Hematopoietic multipotent progenitor cell treated with erythropoietin and hydrocortisone succinate and interleukin-3 and kit ligand, for 4 days (in vitro differentiated cells): ENCODE results near the gene ARHGAP27.

Experiments
- DNase-seq: peaks from one replicate; pipeline ENCODE4 v3.0.0-alpha.2; 2015

ARHGAP27 gene

GRCh38 chr17:45404870-45405249, 27.8 kb downstream of the ARHGAP27 start:
- DNase-seq: no peak

- DNase-seq: no peak
Observed at GRCh38 chr17:45403906-45404490, 28.7 kb downstream of the ARHGAP27 start.

GRCh38 chr17:45402916-45403315, 29.8 kb downstream of the ARHGAP27 start:
- no peak for DNase-seq

- no peak for DNase-seq
Observed at GRCh38 chr17:45398800-45399199, 33.9 kb downstream of the ARHGAP27 start.

GRCh38 chr17:45397796-45398195, 34.9 kb downstream of the ARHGAP27 start:
- DNase-seq: no peak

- DNase-seq: no peak
Observed at GRCh38 chr17:45396496-45397205, 36.0 kb downstream of the ARHGAP27 start.

GRCh38 chr17:45395569-45396415, 36.9 kb downstream of the ARHGAP27 start:
- no peak for DNase-seq

GRCh38 chr17:45394913-45395568, 37.6 kb downstream of the ARHGAP27 start:
- DNase-seq: peak; percentile 91

- DNase-seq: no peak
Observed at GRCh38 chr17:45394564-45394912, 38.1 kb downstream of the ARHGAP27 start.

GRCh38 chr17:45394091-45394490, 38.6 kb downstream of the ARHGAP27 start:
- no peak for DNase-seq

- DNase-seq: no peak
Observed at GRCh38 chr17:45393411-45393810, 39.3 kb downstream of the ARHGAP27 start.

GRCh38 chr17:45391918-45392317, 40.8 kb downstream of the ARHGAP27 start:
- no peak for DNase-seq

- no peak for DNase-seq
Observed at GRCh38 chr17:45391291-45391690, 41.4 kb downstream of the ARHGAP27 start.

GRCh38 chr17:45389354-45389753, 43.3 kb downstream of the ARHGAP27 start:
- DNase-seq: no peak

- no peak for DNase-seq
Observed at GRCh38 chr17:45388604-45389325, 43.9 kb downstream of the ARHGAP27 start.

- no peak for DNase-seq
Observed at GRCh38 chr17:45387739-45388138, 44.9 kb downstream of the ARHGAP27 start.

GRCh38 chr17:45386178-45386577, 46.5 kb downstream of the ARHGAP27 start:
- DNase-seq: no peak

- peak; percentile 94 for DNase-seq
Observed at GRCh38 chr17:45385331-45385997, 47.2 kb downstream of the ARHGAP27 start.

- no peak for DNase-seq
Observed at GRCh38 chr17:45384789-45385262, 47.8 kb downstream of the ARHGAP27 start.

- DNase-seq: peak; percentile 88
Observed at GRCh38 chr17:45384047-45384788, 48.5 kb downstream of the ARHGAP27 start.

- DNase-seq: peak; percentile 63
Observed at GRCh38 chr17:45383003-45383402, 49.7 kb downstream of the ARHGAP27 start.
